Measurements from ENCODE around the gene GPSM3. TPM values are rescaled to one million over a fixed set of nuclear protein-coding genes. Genes with fewer than 3 reads are reported as not detected.

The GPSM3 gene
- total and polyA plus RNA-seq, 2 donors from 2014 or later = 6.2 to 28.1 TPM

DNA sequence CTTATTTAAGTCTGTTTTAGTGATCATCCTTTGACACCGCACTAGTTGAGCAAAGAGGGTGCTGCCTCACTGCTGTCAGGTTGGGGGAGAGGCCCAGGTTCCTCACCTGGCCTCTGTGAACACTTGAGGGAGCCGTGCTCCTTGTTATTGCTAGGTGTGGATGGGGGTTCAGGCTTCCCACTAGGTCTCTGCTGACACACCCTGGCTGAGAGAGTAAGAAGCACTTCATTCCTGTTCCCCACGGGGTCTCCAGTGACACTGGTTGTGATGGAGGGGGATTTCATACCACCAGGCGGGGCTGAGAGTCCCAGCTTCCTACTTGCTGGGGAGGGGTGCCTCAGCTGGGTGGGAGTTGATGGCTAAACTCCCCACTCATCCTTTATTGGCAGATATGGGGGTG, 42.5 kb upstream of the GPSM3 start:
- Histone ChIP-seq H3K4me1 (ENCODE audit: control insufficient read depth in 2 of 3, insufficient read depth in 2 of 3, low read depth in 1 of 3, low read length in 3 of 3) (no peaks in the 10 kb centered on the region), H3K36me3 (ENCODE audit: control insufficient read depth in 2 of 3, insufficient read depth in 3 of 3, low read length in 3 of 3) (no peaks in the 10 kb centered on the region), H3K27me3 (ENCODE audit: control insufficient read depth, insufficient read depth, low read length) (no peaks in the 10 kb centered on the region), H3K9me3 (ENCODE audit: control insufficient read depth in 2 of 3, insufficient read depth in 1 of 3, low read length in 3 of 3) (no peaks in the 10 kb centered on the region), H3K4me3 (ENCODE audit: low read length in 3 of 3) (no peak overlapping the region), H3K9ac (ENCODE audit: low read length in 3 of 3) (no peak overlapping the region), H3K27ac (ENCODE audit: low read depth in 2 of 2, low read length in 2 of 2) (peak overlapping the region; percentile 13 to 63)
- no peak for DNase-seq
- TF ChIP-seq, protein P1, sequence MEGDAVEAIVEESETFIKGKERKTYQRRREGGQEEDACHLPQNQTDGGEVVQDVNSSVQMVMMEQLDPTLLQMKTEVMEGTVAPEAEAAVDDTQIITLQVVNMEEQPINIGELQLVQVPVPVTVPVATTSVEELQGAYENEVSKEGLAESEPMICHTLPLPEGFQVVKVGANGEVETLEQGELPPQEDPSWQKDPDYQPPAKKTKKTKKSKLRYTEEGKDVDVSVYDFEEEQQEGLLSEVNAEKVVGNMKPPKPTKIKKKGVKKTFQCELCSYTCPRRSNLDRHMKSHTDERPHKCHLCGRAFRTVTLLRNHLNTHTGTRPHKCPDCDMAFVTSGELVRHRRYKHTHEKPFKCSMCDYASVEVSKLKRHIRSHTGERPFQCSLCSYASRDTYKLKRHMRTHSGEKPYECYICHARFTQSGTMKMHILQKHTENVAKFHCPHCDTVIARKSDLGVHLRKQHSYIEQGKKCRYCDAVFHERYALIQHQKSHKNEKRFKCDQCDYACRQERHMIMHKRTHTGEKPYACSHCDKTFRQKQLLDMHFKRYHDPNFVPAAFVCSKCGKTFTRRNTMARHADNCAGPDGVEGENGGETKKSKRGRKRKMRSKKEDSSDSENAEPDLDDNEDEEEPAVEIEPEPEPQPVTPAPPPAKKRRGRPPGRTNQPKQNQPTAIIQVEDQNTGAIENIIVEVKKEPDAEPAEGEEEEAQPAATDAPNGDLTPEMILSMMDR (IDR thresholded peaks at IDR 0.05; ENCODE audit: borderline replicate concordance, extremely low read depth, insufficient read depth) = no peak
- FAIRE-seq = no peak
- intact Hi-C loops (cut with DNase I) = no loop called here

DNA sequence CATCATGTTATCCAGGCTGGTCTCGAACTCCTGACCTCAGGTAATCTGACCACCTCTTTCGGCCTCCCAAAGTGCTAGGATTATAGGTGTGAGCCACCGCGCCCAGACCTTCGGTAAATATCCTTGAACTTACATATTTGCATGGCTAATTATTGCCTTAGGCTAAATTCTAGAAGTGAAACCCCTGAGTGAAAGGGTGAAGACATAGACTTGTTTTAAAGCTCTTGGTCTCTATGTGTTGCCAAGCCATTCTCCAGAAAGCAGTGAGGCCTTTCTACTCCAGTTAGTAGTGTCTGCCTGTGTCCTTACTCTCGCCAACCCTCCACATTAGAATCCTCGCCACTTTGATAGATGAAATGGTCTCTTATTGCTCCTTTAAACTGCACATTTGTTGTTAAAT, 34.0 kb upstream of the GPSM3 start:
- Histone ChIP-seq H3K27me3 (ENCODE audit: control insufficient read depth, insufficient read depth, low read length) (no peaks in the 10 kb centered on the region), H3K36me3 (ENCODE audit: control insufficient read depth in 2 of 3, insufficient read depth in 3 of 3, low read length in 3 of 3) (no peaks in the 10 kb centered on the region), H3K27ac (ENCODE audit: low read depth in 2 of 2, low read length in 2 of 2) (no peak overlapping the region), H3K4me3 (ENCODE audit: low read length in 3 of 3) (no peak overlapping the region), H3K9ac (ENCODE audit: low read length in 3 of 3) (no peak overlapping the region), H3K4me1 (ENCODE audit: control insufficient read depth in 2 of 3, insufficient read depth in 2 of 3, low read depth in 1 of 3, low read length in 3 of 3) (no peaks in the 10 kb centered on the region), H3K9me3 (ENCODE audit: control insufficient read depth in 2 of 3, insufficient read depth in 1 of 3, low read length in 3 of 3) (no peaks in the 10 kb centered on the region)
- TF ChIP-seq, protein P1 (IDR thresholded peaks at IDR 0.05; ENCODE audit: borderline replicate concordance, extremely low read depth, insufficient read depth) = no peak
- no peak for FAIRE-seq
- intact Hi-C loops (cut with DNase I) = no loop called here
- DNase-seq = no peak

DNA sequence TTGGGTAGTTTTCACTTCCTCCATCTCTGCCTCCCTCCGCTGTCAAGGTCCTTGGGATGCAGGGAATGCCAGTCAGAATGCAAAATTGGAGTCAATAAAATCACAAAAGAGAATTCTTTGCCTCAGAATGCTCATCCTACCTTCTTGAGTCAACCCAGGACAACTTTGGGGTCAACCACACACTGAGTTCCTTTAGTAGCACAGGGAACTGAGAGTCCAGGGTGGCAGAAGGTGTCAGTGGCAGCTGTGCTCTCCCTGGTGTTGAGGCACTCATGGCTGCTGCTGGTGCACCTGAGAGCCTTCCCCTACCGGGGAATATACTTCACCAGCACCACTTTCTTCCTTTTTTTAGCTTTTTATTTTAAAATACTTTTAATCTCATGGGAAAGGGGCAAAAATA, 32.3 kb upstream of the GPSM3 start:
- DNase-seq = no peak
- FAIRE-seq = no peak
- Histone ChIP-seq H3K27ac (ENCODE audit: low read depth in 2 of 2, low read length in 2 of 2) (no peak overlapping the region), H3K27me3 (ENCODE audit: control insufficient read depth, insufficient read depth, low read length) (no peaks in the 10 kb centered on the region), H3K9me3 (ENCODE audit: control insufficient read depth in 2 of 3, insufficient read depth in 1 of 3, low read length in 3 of 3) (no peaks in the 10 kb centered on the region), H3K36me3 (ENCODE audit: control insufficient read depth in 2 of 3, insufficient read depth in 3 of 3, low read length in 3 of 3) (no peaks in the 10 kb centered on the region), H3K4me1 (ENCODE audit: control insufficient read depth in 2 of 3, insufficient read depth in 2 of 3, low read depth in 1 of 3, low read length in 3 of 3) (no peaks in the 10 kb centered on the region), H3K9ac (ENCODE audit: low read length in 3 of 3) (no peak overlapping the region), H3K4me3 (ENCODE audit: low read length in 3 of 3) (no peak overlapping the region)
- TF ChIP-seq, protein P1 (IDR thresholded peaks at IDR 0.05; ENCODE audit: borderline replicate concordance, extremely low read depth, insufficient read depth) = no peak
- intact Hi-C loops (cut with DNase I) = no loop called here

Measured in kidney (tissue), 14 donors.